ENCODE results near the gene PPP1R3E. TPM values are rescaled to one million over a fixed set of nuclear protein-coding genes. Genes with fewer than 3 reads are reported as not detected.

PPP1R3E gene
- total RNA-seq, 4 donors from 2014 or later: 15.3 to 29.9 (median 22.5) TPM

- Histone ChIP-seq H3K27me3 (no peaks in the 10 kb centered on the region), H3K4me3 (peak overlapping the region; percentile 60), H3K36me3 (peaks cover 6% of the 10 kb centered on the region), H3K9me3 (no peaks in the 10 kb centered on the region), H3K4me1 (peaks cover 51% of the 10 kb centered on the region), H3K27ac (peak overlapping the region; percentile 93)
- WGBS: 1% methylated on average over 19 of the region's 87 CpGs
- peak in 1 of 2 donors; percentile 65 for TF ChIP-seq POLR2A (IDR thresholded peaks at IDR 0.05)
- peak; percentile 65 to 91 for TF ChIP-seq CTCF (IDR thresholded peaks at IDR 0.05)
- TF ChIP-seq POLR2AphosphoS5 (IDR thresholded peaks at IDR 0.05): peak; percentile 62 to 88 (median 85)
- TF ChIP-seq EP300 (IDR thresholded peaks at IDR 0.05): no peak
- DNase-seq (ENCODE audit: low spot score in 2 of 2): peak; percentile 97 to 98
These were observed 1.2 kb downstream of the PPP1R3E start for GRCh38 chr14:23301288-23301968.

GRCh38 chr14:23300687-23301223 lies 1.9 kb downstream of the PPP1R3E start:
- Histone ChIP-seq H3K4me3 (peak overlapping the region; percentile 60), H3K4me1 (peaks cover 47% of the 10 kb centered on the region), H3K36me3 (peaks cover 6% of the 10 kb centered on the region), H3K9me3 (no peaks in the 10 kb centered on the region), H3K27ac (peak overlapping the region; percentile 93), H3K27me3 (no peaks in the 10 kb centered on the region)
- DNase-seq (ENCODE audit: low spot score in 2 of 2): peak; percentile 80 to 81
- WGBS: 2% methylated on average over 13 of the region's 13 CpGs
- TF ChIP-seq POLR2A (IDR thresholded peaks at IDR 0.05): no peak
- TF ChIP-seq EP300 (IDR thresholded peaks at IDR 0.05): no peak
- TF ChIP-seq POLR2AphosphoS5 (IDR thresholded peaks at IDR 0.05): no peak
- TF ChIP-seq CTCF (IDR thresholded peaks at IDR 0.05): no peak

GRCh38 chr14:23299986-23300686 lies 2.5 kb downstream of the PPP1R3E start:
- peak overlapping the region; percentile 93 for H3K27ac ChIP-seq
- TF ChIP-seq EP300 (IDR thresholded peaks at IDR 0.05) (no peak), POLR2A (IDR thresholded peaks at IDR 0.05) (no peak), POLR2AphosphoS5 (IDR thresholded peaks at IDR 0.05) (no peak), CTCF (IDR thresholded peaks at IDR 0.05) (no peak)
- H3K4me3 ChIP-seq: peak overlapping the region; percentile 60
- no peaks in the 10 kb centered on the region for H3K27me3 ChIP-seq
- whole genome bisulfite sequencing: 57% methylated on average over 10 of the region's 10 CpGs
- H3K36me3 ChIP-seq: peaks cover 6% of the 10 kb centered on the region
- H3K4me1 ChIP-seq: peaks cover 51% of the 10 kb centered on the region
- H3K9me3 ChIP-seq: no peaks in the 10 kb centered on the region
- peak in 1 of 2 donors; percentile 31 for DNase-seq (ENCODE audit: low spot score in 2 of 2)

- no peak for DNase-seq (ENCODE audit: low spot score in 2 of 2)
- Histone ChIP-seq H3K27ac (peak overlapping the region; percentile 93), H3K9me3 (no peaks in the 10 kb centered on the region), H3K27me3 (no peaks in the 10 kb centered on the region), H3K4me1 (peaks cover 58% of the 10 kb centered on the region), H3K36me3 (peaks cover 6% of the 10 kb centered on the region), H3K4me3 (peak overlapping the region; percentile 60)
- TF ChIP-seq POLR2AphosphoS5 (IDR thresholded peaks at IDR 0.05) (no peak), POLR2A (IDR thresholded peaks at IDR 0.05) (no peak), EP300 (IDR thresholded peaks at IDR 0.05) (no peak), CTCF (IDR thresholded peaks at IDR 0.05) (no peak)
- WGBS: 59% methylated on average over 2 of the region's 2 CpGs
These were observed 3.3 kb downstream of the PPP1R3E start for GRCh38 chr14:23299211-23299957.
